GM12878 (cell line): ENCODE results near the gene HOXC9. TPM values are rescaled to one million over a fixed set of nuclear protein-coding genes. Genes with fewer than 3 reads are reported as not detected.

Experiments used
- ASH2L ChIP-seq: fragments of 300-600, 200-600 bp; sonication (generic); IDR thresholded peaks from 2 replicates; pipeline ENCODE4 v1.6.1; 2017; ENCODE audit warnings: low read depth, mild to moderate bottlenecking, borderline replicate concordance
- BACH1 ChIP-seq: fragments of 450-650 bp; IDR thresholded peaks from 2 replicates; pipeline ENCODE4 v1.6.1; 2017; ENCODE audit warnings: mild to moderate bottlenecking, borderline replicate concordance
- IRF3 ChIP-seq: fragments of 450-650 bp; IDR thresholded peaks from 2 replicates; pipeline ENCODE4 v1.6.1; 2014; ENCODE audit warnings: mild to moderate bottlenecking
- MTA2 ChIP-seq: fragments of 450-650 bp; IDR thresholded peaks from 2 replicates; pipeline ENCODE4 v1.6.1; 2016; ENCODE audit warnings: low read depth, mild to moderate bottlenecking, moderate library complexity
- RUNX3 ChIP-seq: IDR thresholded peaks from 2 replicates; pipeline ENCODE4 v1.6.1; 2012; ENCODE audit warnings: low read length, inconsistent platforms
- SKIL ChIP-seq: fragments of 450-650 bp; IDR thresholded peaks from 2 replicates; pipeline ENCODE4 v1.6.1; 2017; ENCODE audit warnings: mild to moderate bottlenecking, low read depth, inconsistent platforms; ENCODE audit not compliant: poor library complexity, severe bottlenecking
- SMAD1 ChIP-seq: fragments of 450-650 bp; IDR thresholded peaks from 2 replicates; pipeline ENCODE4 v1.6.1; 2018; ENCODE audit warnings: mild to moderate bottlenecking, low read depth; ENCODE audit not compliant: partially characterized antibody
- SP1 ChIP-seq: IDR thresholded peaks from one replicate; pipeline ENCODE4 v1.6.1; 2011; ENCODE audit warnings: low read depth, low read length
- SREBF2 ChIP-seq: IDR thresholded peaks from 2 replicates; pipeline ENCODE4 v1.6.1; 2012; ENCODE audit warnings: mild to moderate bottlenecking, low read length
- polyA plus RNA-seq, 11 experiments: library from polyadenylated mRNA; depleted of rRNA in 4 of 11; unstranded in 6 of 11; stranded (reverse) in 5 of 11; fragments of >200 nt; fragmentation: Nextera tagmentation in 4 of 11; fragmentation: Illumina TruSeq in 1 of 11; extraction: Ambion mirVana in 4 of 11; extraction: Trizol in 1 of 11; gene quantifications; 1 replicate in 1 of 11; 2 replicates in 10 of 11; pipeline versions ENCODE4 v1.2.1 to v1.2.3, GENCODE V29; 2011 to 2016; ENCODE audit warnings: inconsistent platforms in 2 of 11, missing spikeins in 2 of 11, low read depth in 1 of 11
- total RNA-seq, 4 experiments: library from RNA; depleted of rRNA in 3 of 4; stranded (reverse); fragments of >200 nt in 3 of 4; fragmentation: Illumina TruSeq in 1 of 4; extraction: Trizol in 1 of 4; gene quantifications; 2 replicates each; pipeline versions ENCODE4 v1.2.1 to v1.2.3, GENCODE V29; 2013 to 2021
- TF ChIP-seq, protein P1 (sequence below): fragments of 450-650 bp; formaldehyde crosslinking; IDR thresholded peaks from 2 replicates; pipeline ENCODE4 v1.5.0; 2022; ENCODE audit warnings: mild to moderate bottlenecking, missing genetic modification characterization

Gene HOXC9
- total and polyA plus RNA-seq, 10 of the 15 experiments (the other 5 are each of a cell fraction or from before 2014, with no cell fraction given), result not detected

DNA sequence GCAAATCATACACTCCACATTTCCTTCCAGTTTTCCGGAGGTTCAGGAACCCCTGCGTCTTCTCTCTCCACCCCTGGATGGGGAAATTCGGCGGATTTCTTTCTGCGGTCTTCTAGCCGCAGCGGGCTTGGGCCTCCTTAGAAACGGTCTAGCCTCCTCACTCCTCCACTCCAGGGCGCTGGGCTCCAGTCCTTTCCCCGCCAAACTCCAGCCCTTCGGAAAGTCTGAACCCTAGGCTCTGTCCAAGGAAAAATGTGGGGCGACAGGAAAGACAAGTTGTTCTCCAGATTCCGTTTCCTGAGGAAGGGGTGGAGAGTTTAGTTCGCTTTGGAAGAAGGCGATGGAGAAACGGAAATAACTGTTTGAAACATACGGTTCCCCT is 16.4 kb upstream of the HOXC9 start (continued):
- TF ChIP-seq, protein P1, sequence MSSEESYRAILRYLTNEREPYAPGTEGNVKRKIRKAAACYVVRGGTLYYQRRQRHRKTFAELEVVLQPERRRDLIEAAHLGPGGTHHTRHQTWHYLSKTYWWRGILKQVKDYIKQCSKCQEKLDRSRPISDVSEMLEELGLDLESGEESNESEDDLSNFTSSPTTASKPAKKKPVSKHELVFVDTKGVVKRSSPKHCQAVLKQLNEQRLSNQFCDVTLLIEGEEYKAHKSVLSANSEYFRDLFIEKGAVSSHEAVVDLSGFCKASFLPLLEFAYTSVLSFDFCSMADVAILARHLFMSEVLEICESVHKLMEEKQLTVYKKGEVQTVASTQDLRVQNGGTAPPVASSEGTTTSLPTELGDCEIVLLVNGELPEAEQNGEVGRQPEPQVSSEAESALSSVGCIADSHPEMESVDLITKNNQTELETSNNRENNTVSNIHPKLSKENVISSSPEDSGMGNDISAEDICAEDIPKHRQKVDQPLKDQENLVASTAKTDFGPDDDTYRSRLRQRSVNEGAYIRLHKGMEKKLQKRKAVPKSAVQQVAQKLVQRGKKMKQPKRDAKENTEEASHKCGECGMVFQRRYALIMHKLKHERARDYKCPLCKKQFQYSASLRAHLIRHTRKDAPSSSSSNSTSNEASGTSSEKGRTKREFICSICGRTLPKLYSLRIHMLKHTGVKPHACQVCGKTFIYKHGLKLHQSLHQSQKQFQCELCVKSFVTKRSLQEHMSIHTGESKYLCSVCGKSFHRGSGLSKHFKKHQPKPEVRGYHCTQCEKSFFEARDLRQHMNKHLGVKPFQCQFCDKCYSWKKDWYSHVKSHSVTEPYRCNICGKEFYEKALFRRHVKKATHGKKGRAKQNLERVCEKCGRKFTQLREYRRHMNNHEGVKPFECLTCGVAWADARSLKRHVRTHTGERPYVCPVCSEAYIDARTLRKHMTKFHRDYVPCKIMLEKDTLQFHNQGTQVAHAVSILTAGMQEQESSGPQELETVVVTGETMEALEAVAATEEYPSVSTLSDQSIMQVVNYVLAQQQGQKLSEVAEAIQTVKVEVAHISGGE (CRISPR knock-in tag), result no peak
- TF ChIP-seq SMAD1 (no peak), SP1 (no peak), MTA2 (no peak), BACH1 (no peak), SREBF2 (no peak), IRF3 (no peak), ASH2L (no peak), SKIL (no peak), RUNX3 (no peak; the same call in 1 of the 2 replicates)
